Measurements from ENCODE around the gene DNM3. TPM values are rescaled to one million over a fixed set of nuclear protein-coding genes. Genes with fewer than 3 reads are reported as not detected.

Gene DNM3
- total and polyA plus RNA-seq, 2 experiments from 2014 or later, result 5.2 to 12.2 TPM

DNA sequence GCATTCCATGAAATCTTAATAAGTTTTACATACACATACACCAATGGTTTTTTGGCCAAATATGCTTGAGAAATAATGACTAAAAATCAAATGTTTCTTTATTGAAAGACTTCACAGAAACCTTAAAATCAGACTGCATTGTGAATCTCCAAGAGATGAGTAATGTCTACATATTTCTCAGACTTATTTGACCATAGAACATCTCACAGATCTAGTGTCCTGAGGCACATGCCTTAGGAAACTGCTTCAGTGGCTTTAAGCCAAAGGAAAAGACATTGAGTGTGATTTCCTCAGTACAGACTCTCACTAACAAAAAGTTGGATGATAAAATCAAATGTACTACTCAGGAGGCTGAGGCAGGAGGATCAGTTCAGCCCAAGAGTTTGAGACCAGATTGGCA lies 573.0 kb downstream of the DNM3 start:
- Mint-ChIP-seq H3K4me1 (peaks cover 23% of the 10 kb centered on the region), H3K36me3 (ENCODE audit: low read depth) (no peaks in the 10 kb centered on the region), H3K27me3 (ENCODE audit: insufficient read depth, low read depth, poor library complexity) (no peaks in the 10 kb centered on the region), H3K4me3 (no peak overlapping the region), H3K9me3 (no peaks in the 10 kb centered on the region), H3K27ac (no peak overlapping the region)
- H3K4me1 ChIP-seq (ENCODE audit: insufficient read depth), result no peaks in the 10 kb centered on the region; the same call in 1 of the 2 replicates
- H3K36me3 ChIP-seq (ENCODE audit: insufficient read depth), result no peaks in the 10 kb centered on the region
- no peak overlapping the region for H3K27ac ChIP-seq (ENCODE audit: low read depth)
- no peak overlapping the region for H2AFZ ChIP-seq
- H4K20me1 ChIP-seq (replicated peaks; ENCODE audit: insufficient read depth), result no peaks in the 10 kb centered on the region
- no peaks in the 10 kb centered on the region for H3K27me3 ChIP-seq (ENCODE audit: insufficient read depth)
- H3K4me2 ChIP-seq, result no peak overlapping the region
- no peaks in the 10 kb centered on the region for H3K79me2 ChIP-seq (replicated peaks; ENCODE audit: insufficient read depth)
- no peaks in the 10 kb centered on the region for H3F3A ChIP-seq (replicated peaks; ENCODE audit: low read depth)
- no peak overlapping the region for H3K4me3 ChIP-seq
- H3K9me2 ChIP-seq (ENCODE audit: insufficient read depth), result no peaks in the 10 kb centered on the region
- ATAC-seq (no peak), DNase-seq (ENCODE audit: low spot score) (no peak)
- TF ChIP-seq, protein P1, sequence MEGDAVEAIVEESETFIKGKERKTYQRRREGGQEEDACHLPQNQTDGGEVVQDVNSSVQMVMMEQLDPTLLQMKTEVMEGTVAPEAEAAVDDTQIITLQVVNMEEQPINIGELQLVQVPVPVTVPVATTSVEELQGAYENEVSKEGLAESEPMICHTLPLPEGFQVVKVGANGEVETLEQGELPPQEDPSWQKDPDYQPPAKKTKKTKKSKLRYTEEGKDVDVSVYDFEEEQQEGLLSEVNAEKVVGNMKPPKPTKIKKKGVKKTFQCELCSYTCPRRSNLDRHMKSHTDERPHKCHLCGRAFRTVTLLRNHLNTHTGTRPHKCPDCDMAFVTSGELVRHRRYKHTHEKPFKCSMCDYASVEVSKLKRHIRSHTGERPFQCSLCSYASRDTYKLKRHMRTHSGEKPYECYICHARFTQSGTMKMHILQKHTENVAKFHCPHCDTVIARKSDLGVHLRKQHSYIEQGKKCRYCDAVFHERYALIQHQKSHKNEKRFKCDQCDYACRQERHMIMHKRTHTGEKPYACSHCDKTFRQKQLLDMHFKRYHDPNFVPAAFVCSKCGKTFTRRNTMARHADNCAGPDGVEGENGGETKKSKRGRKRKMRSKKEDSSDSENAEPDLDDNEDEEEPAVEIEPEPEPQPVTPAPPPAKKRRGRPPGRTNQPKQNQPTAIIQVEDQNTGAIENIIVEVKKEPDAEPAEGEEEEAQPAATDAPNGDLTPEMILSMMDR (conservative IDR thresholded peaks at IDR 0.05; ENCODE audit: low read depth in 2 of 2), result no peak
- no peak for TF ChIP-seq STAT1 (IDR thresholded peaks at IDR 0.05; ENCODE audit: unreplicated experiment)
- TF ChIP-seq EZH2phosphoT487 (IDR thresholded peaks at IDR 0.05; ENCODE audit: unreplicated experiment), result no peak
- TF ChIP-seq CREB1 (CRISPR knock-in tag; IDR thresholded peaks at IDR 0.05; ENCODE audit: low read depth), result no peak
- no peak for TF ChIP-seq NANOG (IDR thresholded peaks at IDR 0.05; ENCODE audit: borderline replicate concordance)
- no peak for TF ChIP-seq JUNB (IDR thresholded peaks at IDR 0.05; ENCODE audit: unreplicated experiment)
- TF ChIP-seq ZNF331 (CRISPR knock-in tag; IDR thresholded peaks at IDR 0.05; ENCODE audit: low read depth), result no peak
- TF ChIP-seq, protein P2, sequence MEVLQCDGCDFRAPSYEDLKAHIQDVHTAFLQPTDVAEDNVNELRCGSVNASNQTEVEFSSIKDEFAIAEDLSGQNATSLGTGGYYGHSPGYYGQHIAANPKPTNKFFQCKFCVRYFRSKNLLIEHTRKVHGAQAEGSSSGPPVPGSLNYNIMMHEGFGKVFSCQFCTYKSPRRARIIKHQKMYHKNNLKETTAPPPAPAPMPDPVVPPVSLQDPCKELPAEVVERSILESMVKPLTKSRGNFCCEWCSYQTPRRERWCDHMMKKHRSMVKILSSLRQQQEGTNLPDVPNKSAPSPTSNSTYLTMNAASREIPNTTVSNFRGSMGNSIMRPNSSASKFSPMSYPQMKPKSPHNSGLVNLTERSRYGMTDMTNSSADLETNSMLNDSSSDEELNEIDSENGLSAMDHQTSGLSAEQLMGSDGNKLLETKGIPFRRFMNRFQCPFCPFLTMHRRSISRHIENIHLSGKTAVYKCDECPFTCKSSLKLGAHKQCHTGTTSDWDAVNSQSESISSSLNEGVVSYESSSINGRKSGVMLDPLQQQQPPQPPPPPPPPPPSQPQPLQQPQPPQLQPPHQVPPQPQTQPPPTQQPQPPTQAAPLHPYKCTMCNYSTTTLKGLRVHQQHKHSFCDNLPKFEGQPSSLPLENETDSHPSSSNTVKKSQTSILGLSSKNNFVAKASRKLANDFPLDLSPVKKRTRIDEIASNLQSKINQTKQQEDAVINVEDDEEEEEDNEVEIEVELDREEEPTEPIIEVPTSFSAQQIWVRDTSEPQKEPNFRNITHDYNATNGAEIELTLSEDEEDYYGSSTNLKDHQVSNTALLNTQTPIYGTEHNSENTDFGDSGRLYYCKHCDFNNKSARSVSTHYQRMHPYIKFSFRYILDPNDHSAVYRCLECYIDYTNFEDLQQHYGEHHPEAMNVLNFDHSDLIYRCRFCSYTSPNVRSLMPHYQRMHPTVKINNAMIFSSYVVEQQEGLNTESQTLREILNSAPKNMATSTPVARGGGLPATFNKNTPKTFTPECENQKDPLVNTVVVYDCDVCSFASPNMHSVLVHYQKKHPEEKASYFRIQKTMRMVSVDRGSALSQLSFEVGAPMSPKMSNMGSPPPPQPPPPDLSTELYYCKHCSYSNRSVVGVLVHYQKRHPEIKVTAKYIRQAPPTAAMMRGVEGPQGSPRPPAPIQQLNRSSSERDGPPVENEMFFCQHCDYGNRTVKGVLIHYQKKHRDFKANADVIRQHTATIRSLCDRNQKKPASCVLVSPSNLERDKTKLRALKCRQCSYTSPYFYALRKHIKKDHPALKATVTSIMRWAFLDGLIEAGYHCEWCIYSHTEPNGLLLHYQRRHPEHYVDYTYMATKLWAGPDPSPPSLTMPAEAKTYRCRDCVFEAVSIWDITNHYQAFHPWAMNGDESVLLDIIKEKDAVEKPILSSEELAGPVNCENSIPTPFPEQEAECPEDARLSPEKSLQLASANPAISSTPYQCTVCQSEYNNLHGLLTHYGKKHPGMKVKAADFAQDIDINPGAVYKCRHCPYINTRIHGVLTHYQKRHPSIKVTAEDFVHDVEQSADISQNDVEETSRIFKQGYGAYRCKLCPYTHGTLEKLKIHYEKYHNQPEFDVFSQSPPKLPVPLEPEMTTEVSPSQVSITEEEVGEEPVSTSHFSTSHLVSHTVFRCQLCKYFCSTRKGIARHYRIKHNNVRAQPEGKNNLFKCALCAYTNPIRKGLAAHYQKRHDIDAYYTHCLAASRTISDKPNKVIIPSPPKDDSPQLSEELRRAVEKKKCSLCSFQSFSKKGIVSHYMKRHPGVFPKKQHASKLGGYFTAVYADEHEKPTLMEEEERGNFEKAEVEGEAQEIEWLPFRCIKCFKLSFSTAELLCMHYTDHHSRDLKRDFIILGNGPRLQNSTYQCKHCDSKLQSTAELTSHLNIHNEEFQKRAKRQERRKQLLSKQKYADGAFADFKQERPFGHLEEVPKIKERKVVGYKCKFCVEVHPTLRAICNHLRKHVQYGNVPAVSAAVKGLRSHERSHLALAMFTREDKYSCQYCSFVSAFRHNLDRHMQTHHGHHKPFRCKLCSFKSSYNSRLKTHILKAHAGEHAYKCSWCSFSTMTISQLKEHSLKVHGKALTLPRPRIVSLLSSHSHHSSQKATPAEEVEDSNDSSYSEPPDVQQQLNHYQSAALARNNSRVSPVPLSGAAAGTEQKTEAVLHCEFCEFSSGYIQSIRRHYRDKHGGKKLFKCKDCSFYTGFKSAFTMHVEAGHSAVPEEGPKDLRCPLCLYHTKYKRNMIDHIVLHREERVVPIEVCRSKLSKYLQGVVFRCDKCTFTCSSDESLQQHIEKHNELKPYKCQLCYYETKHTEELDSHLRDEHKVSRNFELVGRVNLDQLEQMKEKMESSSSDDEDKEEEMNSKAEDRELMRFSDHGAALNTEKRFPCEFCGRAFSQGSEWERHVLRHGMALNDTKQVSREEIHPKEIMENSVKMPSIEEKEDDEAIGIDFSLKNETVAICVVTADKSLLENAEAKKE (CRISPR knock-in tag; IDR thresholded peaks at IDR 0.05), result no peak
- no peak for TF ChIP-seq EZH2 (IDR thresholded peaks at IDR 0.05; ENCODE audit: low read depth, unreplicated experiment)
- TF ChIP-seq, protein P3, sequence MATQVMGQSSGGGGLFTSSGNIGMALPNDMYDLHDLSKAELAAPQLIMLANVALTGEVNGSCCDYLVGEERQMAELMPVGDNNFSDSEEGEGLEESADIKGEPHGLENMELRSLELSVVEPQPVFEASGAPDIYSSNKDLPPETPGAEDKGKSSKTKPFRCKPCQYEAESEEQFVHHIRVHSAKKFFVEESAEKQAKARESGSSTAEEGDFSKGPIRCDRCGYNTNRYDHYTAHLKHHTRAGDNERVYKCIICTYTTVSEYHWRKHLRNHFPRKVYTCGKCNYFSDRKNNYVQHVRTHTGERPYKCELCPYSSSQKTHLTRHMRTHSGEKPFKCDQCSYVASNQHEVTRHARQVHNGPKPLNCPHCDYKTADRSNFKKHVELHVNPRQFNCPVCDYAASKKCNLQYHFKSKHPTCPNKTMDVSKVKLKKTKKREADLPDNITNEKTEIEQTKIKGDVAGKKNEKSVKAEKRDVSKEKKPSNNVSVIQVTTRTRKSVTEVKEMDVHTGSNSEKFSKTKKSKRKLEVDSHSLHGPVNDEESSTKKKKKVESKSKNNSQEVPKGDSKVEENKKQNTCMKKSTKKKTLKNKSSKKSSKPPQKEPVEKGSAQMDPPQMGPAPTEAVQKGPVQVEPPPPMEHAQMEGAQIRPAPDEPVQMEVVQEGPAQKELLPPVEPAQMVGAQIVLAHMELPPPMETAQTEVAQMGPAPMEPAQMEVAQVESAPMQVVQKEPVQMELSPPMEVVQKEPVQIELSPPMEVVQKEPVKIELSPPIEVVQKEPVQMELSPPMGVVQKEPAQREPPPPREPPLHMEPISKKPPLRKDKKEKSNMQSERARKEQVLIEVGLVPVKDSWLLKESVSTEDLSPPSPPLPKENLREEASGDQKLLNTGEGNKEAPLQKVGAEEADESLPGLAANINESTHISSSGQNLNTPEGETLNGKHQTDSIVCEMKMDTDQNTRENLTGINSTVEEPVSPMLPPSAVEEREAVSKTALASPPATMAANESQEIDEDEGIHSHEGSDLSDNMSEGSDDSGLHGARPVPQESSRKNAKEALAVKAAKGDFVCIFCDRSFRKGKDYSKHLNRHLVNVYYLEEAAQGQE (IDR thresholded peaks at IDR 0.05; ENCODE audit: unreplicated experiment), result no peak
